Chondrocyte (in vitro differentiated cells): ENCODE data around the gene NT5C1A. TPM values are rescaled to one million over a fixed set of nuclear protein-coding genes. Genes with fewer than 3 reads are reported as not detected.

ENCODE experiments used
- DNase-seq: peaks from one replicate; pipeline ENCODE4 v3.0.0; 2021; ENCODE audit warnings: mixed read lengths, low spot score
- H3K27ac Mint-ChIP-seq: one replicate; pipeline ENCODE4 v1.8.0; 2021; ENCODE audit warnings: mild to moderate bottlenecking, moderate library complexity, mixed read lengths; ENCODE audit not compliant: unreplicated experiment
- H3K27me3 Mint-ChIP-seq: 2 replicates; pipeline ENCODE4 v1.8.0; 2021; ENCODE audit warnings: low read depth, mixed read lengths
- H3K36me3 Mint-ChIP-seq: 2 replicates; pipeline ENCODE4 v1.8.0; 2021; ENCODE audit warnings: low read depth, mixed read lengths
- H3K4me1 Mint-ChIP-seq: 2 replicates; pipeline ENCODE4 v1.8.0; 2021; ENCODE audit warnings: low read depth, mild to moderate bottlenecking, mixed read lengths
- H3K4me3 Mint-ChIP-seq: one replicate; pipeline ENCODE4 v1.8.0; 2021; ENCODE audit warnings: mild to moderate bottlenecking, moderate library complexity, mixed read lengths; ENCODE audit not compliant: unreplicated experiment
- H3K9me3 Mint-ChIP-seq: 2 replicates; pipeline ENCODE4 v1.8.0; 2021; ENCODE audit warnings: low read depth, mixed read lengths
- CTCF ChIP-seq: fragments of 200-600 bp; sonication (generic); IDR thresholded peaks from 2 replicates; pipeline ENCODE4 v1.5.0; 2021; ENCODE audit warnings: antibody characterized with exemption, mild to moderate bottlenecking, moderate library complexity
- total RNA-seq: library from RNA; stranded (reverse); gene quantifications from 3 replicates; pipeline ENCODE4 v1.2.1, GENCODE V29; 2021

The NT5C1A gene
- total RNA-seq, 1 donor from 2014 or later = 0.32 TPM

DNA sequence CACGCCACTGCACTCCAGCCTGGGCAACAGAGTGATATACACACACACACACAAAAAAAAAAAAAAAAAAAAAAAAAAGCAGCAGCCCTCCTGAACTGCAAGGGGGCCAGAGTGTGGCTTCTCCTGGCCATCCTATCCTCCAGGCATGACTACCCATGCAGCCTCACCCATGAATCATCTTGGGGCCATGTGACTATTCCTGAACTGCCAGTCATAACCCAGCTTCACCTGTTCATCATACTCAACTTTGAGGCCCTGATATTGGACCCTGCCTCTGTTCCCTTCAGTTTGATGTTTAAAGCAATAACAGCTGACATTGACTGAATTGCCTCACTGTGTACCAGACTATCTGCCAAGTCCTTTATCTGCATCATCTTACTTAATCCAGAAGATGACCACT lies 22.1 kb upstream of the NT5C1A start:
- peaks cover 12% of the 10 kb centered on the region for H3K4me1 Mint-ChIP-seq
- TF ChIP-seq CTCF = no peak
- DNase-seq = no peak
- H3K27ac Mint-ChIP-seq = no peak overlapping the region
- no peak overlapping the region for H3K4me3 Mint-ChIP-seq
- no peaks in the 10 kb centered on the region for H3K36me3 Mint-ChIP-seq
- peaks cover 68% of the 10 kb centered on the region for H3K27me3 Mint-ChIP-seq
- no peaks in the 10 kb centered on the region for H3K9me3 Mint-ChIP-seq

DNA sequence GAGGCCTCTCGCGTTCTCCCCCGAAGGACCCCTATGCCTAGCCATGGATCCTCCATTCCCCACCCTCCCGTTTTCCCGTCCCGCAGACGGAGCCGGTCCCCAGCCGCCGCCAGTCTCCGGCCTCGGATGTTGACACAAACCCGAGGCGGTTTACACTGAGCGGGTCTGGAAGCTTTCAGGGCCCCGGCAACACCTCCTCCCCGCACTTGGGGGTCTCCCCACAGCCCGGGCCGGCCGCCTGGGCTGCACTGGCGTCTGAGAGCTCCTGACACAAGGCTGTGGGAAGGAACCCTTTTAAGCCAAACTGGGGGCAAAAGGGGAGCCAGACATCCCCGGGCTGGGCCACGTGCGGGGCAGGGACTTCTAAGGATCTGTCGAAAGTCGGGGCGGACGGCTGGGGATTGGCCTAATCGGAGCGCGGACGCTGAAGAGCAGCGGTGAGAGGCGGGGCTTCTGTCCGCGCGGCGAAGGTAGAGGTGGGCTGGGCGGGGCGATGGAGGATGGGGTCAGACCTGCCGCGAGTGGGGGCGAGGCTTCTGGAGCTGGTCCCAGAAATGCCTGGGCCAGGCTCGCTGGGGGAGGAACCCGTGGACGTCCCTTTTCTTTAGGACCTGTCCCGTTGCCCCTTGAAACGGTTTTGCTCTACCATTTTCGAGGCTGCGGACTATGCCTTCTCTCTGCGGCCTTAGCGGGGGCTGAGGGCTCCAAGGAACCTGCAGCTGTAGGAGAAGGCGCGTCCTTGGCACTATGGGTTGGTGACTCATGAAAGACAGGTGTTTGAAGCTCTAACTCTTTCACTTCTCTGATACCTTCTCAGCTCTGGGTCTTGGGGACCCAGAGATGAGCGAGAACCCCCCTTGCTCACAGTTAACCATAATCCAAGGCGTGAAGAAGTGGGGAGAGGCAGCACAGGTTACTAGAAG lies 20.5 kb upstream of the NT5C1A start:
- DNase-seq = peak; percentile 69
- Mint-ChIP-seq H3K36me3 (no peaks in the 10 kb centered on the region), H3K27ac (no peak overlapping the region), H3K4me3 (peak overlapping the region; percentile 42), H3K27me3 (peaks cover 74% of the 10 kb centered on the region), H3K9me3 (no peaks in the 10 kb centered on the region), H3K4me1 (peaks cover 12% of the 10 kb centered on the region)
- TF ChIP-seq CTCF = no peak

DNA sequence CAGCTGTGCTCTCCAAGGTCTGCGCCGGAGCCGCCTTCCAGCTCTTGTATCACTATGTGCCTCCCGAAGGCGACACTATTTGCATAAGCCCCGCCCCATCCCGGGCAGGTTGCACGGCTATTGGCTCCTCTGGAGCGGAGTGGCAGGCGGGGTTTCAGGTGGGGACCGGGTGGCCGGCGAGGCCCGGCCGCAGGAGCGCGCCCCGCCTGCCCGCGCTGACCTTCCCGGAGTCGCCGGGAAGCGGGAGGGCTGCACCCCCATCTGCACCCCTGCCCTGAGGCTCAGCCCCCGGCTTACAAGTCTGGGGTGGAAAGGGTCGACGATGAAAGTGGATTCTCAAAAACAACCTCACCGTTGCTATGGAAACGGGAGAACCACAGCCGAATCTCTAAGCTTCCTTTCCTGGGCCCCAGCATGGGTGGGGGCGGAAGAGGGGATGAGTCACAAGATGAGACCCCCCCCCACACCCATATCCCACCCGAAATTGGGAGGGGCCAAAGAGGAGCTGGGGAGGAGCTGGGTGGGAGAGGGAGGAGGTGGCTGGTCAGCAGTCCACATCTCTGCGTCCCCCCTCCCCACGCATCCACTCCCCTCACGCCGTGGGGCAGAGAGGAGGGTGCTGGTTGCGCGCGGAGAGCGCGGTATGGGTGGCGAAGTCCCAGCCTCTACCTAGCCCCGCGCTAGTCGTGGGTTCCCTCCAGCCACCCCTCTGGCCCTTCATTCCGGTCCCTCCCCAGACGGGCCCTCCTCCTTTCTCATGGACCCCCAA lies 19.7 kb upstream of the NT5C1A start, which contains the start of gene HPCAL4:
HPCAL4 (minus strand) TSS at position 51 of the 769 bp plus-strand sequence. CDS start 6,830 bp downstream, outside the sequence.
- no peak for DNase-seq
- Mint-ChIP-seq H3K4me3 (peak within 1 kb of the TSS; percentile 42), H3K27me3 (peaks cover 73% of the 10 kb centered on the region), H3K9me3 (no peaks in the 10 kb centered on the region), H3K27ac (no peak within 1 kb of the TSS), H3K4me1 (peaks cover 12% of the 10 kb centered on the region), H3K36me3 (no peaks in the 10 kb centered on the region)
- no peak for TF ChIP-seq CTCF

DNA sequence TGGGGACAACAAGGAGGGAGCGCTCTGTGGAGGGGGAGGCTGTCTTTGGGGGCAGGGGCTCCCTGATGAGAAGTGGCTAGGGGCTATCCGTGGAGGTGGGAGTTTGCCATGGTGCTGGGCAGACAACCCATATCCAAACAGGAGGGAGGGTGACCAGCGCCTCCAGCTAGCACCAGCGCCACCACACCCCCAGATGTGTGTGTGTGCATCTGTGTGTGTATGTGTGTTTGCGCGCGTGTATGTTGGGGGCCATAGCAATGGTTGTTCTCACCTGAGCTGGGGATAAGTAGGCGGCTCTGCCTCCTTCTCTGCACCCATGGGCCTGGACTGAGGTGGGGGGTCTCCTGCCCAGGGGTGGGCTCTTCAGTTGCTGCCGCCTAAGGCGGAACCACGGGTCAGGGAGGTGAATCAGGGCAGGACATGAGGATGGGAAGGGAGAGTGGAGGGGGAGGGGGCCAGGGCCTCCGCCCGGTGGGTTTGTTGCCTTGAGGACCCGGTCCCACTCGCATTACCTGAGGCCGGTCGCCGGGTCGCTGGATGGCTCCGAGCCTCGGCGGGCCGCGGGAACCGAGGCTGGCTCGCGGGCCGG lies 19.0 kb upstream of the NT5C1A start:
- no peak overlapping the region for H3K27ac Mint-ChIP-seq
- H3K27me3 Mint-ChIP-seq = peaks cover 74% of the 10 kb centered on the region
- peak; percentile 79 for DNase-seq
- peaks cover 12% of the 10 kb centered on the region for H3K4me1 Mint-ChIP-seq
- TF ChIP-seq CTCF = no peak
- H3K36me3 Mint-ChIP-seq = no peaks in the 10 kb centered on the region
- H3K4me3 Mint-ChIP-seq = peak overlapping the region; percentile 25
- no peaks in the 10 kb centered on the region for H3K9me3 Mint-ChIP-seq

GRCh38 chr1:39690225-39690624 lies 18.3 kb upstream of the NT5C1A start:
- DNase-seq = no peak
- no peak for TF ChIP-seq CTCF
- peaks cover 12% of the 10 kb centered on the region for H3K4me1 Mint-ChIP-seq
- peak overlapping the region; percentile 16 for H3K4me3 Mint-ChIP-seq
- H3K27me3 Mint-ChIP-seq = peaks cover 70% of the 10 kb centered on the region
- no peak overlapping the region for H3K27ac Mint-ChIP-seq
- H3K36me3 Mint-ChIP-seq = no peaks in the 10 kb centered on the region
- no peaks in the 10 kb centered on the region for H3K9me3 Mint-ChIP-seq
